IgD-negative memory B cell (primary cell): ENCODE results near the gene AJUBA. TPM values are rescaled to one million over a fixed set of nuclear protein-coding genes. Genes with fewer than 3 reads are reported as not detected.
A peak's percentile ranks its signal among the peaks of the same experiment; 100 is the strongest.
"Not testable (repeated sequence)": the region's sequence is repeated elsewhere in the genome, so short reads cannot be mapped to it uniquely, and the experiment has no call there.

Experiments
- H3K27ac Mint-ChIP-seq, 3 donors: one replicate each; pipeline ENCODE4 v1.8.0; 2020 to 2022; ENCODE audit warnings: mild to moderate bottlenecking in 3 of 3, mixed read lengths in 3 of 3, moderate library complexity in 1 of 3
- H3K27me3 Mint-ChIP-seq: one replicate; pipeline ENCODE4 v1.8.0; 2021; ENCODE audit warnings: mixed read lengths
- H3K36me3 Mint-ChIP-seq: one replicate; pipeline ENCODE4 v1.8.0; 2020; ENCODE audit warnings: mild to moderate bottlenecking, mixed read lengths
- H3K4me1 Mint-ChIP-seq, 3 donors: one replicate each; pipeline ENCODE4 v1.8.0; 2020 to 2022; ENCODE audit warnings: mixed read lengths in 3 of 3, mild to moderate bottlenecking in 1 of 3
- H3K4me3 Mint-ChIP-seq, 4 donors: one replicate each; pipeline ENCODE4 v1.8.0; 2020 to 2022; ENCODE audit warnings: mild to moderate bottlenecking in 4 of 4, mixed read lengths in 4 of 4, moderate library complexity in 3 of 4
- H3K9me3 Mint-ChIP-seq, 3 donors: one replicate each; pipeline ENCODE4 v1.8.0; 2020 to 2021; ENCODE audit warnings: mixed read lengths in 3 of 3, mild to moderate bottlenecking in 1 of 3
- polyA plus RNA-seq: library from polyadenylated mRNA; unstranded; fragments of 300-500 nt; fragmentation: Illumina TruSeq; gene quantifications from one replicate; pipeline ENCODE4 v1.2.3, GENCODE V29; 2021

AJUBA gene
- polyA plus RNA-seq, 1 donor from 2014 or later, result 0.16 TPM

GRCh38 chr14:23013054-23013748 is 30.9 kb upstream of the AJUBA start:
- peak overlapping the region in 1 of 4 donors; percentile 41 for H3K4me3 Mint-ChIP-seq
- no peaks in the 10 kb centered on the region for H3K27me3 Mint-ChIP-seq
- H3K27ac Mint-ChIP-seq, result peak overlapping the region in 1 of 3 donors; percentile 58

GRCh38 chr14:23009939-23010726 is 27.8 kb upstream of the AJUBA start, which contains the start of gene C14orf93:
Gene C14orf93, minus strand, starts transcription at chr14:23010143. Its CDS starts 11,120 bp downstream, at chr14:22999023.
- peaks cover 17 to 26% (median 22%) of the 10 kb centered on the region in 3 donors for H3K4me1 Mint-ChIP-seq
- peak within 1 kb of the TSS; percentile 62 to 98 (median 95) for H3K27ac Mint-ChIP-seq
- no peaks in the 10 kb centered on the region for H3K9me3 Mint-ChIP-seq
- H3K36me3 Mint-ChIP-seq, result peaks cover 2% of the 10 kb centered on the region
- peak within 1 kb of the TSS; percentile 81 to 99 (median 94) for H3K4me3 Mint-ChIP-seq
- no peaks in the 10 kb centered on the region for H3K27me3 Mint-ChIP-seq

More at GRCh38 chr14:23013054-23013748, 30.9 kb upstream of the AJUBA start:
- peaks cover 11 to 16% (median 11%) of the 10 kb centered on the region in 3 donors for H3K4me1 Mint-ChIP-seq
- H3K9me3 Mint-ChIP-seq, result no peaks in the 10 kb centered on the region
- peaks cover 2% of the 10 kb centered on the region for H3K36me3 Mint-ChIP-seq

GRCh38 chr14:23009483-23009938 is 27.2 kb upstream of the AJUBA start:
- H3K27me3 Mint-ChIP-seq, result no peaks in the 10 kb centered on the region
- peaks cover 2% of the 10 kb centered on the region for H3K36me3 Mint-ChIP-seq
- peaks cover 17 to 26% (median 22%) of the 10 kb centered on the region in 3 donors for H3K4me1 Mint-ChIP-seq
- peak overlapping the region; percentile 62 to 98 (median 91) for H3K27ac Mint-ChIP-seq
- peak overlapping the region; percentile 81 to 97 (median 93) for H3K4me3 Mint-ChIP-seq
- H3K9me3 Mint-ChIP-seq, result no peaks in the 10 kb centered on the region

- Mint-ChIP-seq H3K27me3 (no peaks in the 10 kb centered on the region), H3K4me1 (peaks cover 17 to 26% (median 22%) of the 10 kb centered on the region in 3 donors), H3K36me3 (peaks cover 2% of the 10 kb centered on the region), H3K27ac (peak overlapping the region in 2 of 3 donors; percentile 62 to 84), H3K4me3 (peak overlapping the region; percentile 26 to 96 (median 78)), H3K9me3 (no peaks in the 10 kb centered on the region)
Observed at GRCh38 chr14:23008831-23009230, 26.5 kb upstream of the AJUBA start.

GRCh38 chr14:23006544-23007419 is 24.4 kb upstream of the AJUBA start:
- Mint-ChIP-seq H3K9me3 (no peaks in the 10 kb centered on the region), H3K4me3 (peak overlapping the region; percentile 96 to 99 (median 97)), H3K27me3 (no peaks in the 10 kb centered on the region), H3K36me3 (peaks cover 2% of the 10 kb centered on the region), H3K4me1 (peaks cover 17 to 26% (median 26%) of the 10 kb centered on the region in 3 donors), H3K27ac (peak overlapping the region; percentile 75 to 98 (median 98))

GRCh38 chr14:23006188-23006534 is 23.8 kb upstream of the AJUBA start:
- peak overlapping the region; percentile 75 to 98 (median 98) for H3K27ac Mint-ChIP-seq
- H3K36me3 Mint-ChIP-seq, result no peaks in the 10 kb centered on the region
- H3K9me3 Mint-ChIP-seq, result no peaks in the 10 kb centered on the region
- no peaks in the 10 kb centered on the region for H3K27me3 Mint-ChIP-seq
- H3K4me3 Mint-ChIP-seq, result peak overlapping the region; percentile 96 to 99 (median 97)
- peaks cover 15 to 26% (median 25%) of the 10 kb centered on the region in 3 donors for H3K4me1 Mint-ChIP-seq

GRCh38 chr14:23005451-23006187 is 23.3 kb upstream of the AJUBA start:
- H3K9me3 Mint-ChIP-seq, result no peaks in the 10 kb centered on the region
- H3K36me3 Mint-ChIP-seq, result no peaks in the 10 kb centered on the region
- H3K4me1 Mint-ChIP-seq, result peaks cover 15 to 26% (median 24%) of the 10 kb centered on the region in 3 donors
- peak overlapping the region in 1 of 3 donors; percentile 75 for H3K27ac Mint-ChIP-seq
- peak overlapping the region; percentile 96 to 99 (median 97) for H3K4me3 Mint-ChIP-seq
- no peaks in the 10 kb centered on the region for H3K27me3 Mint-ChIP-seq

GRCh38 chr14:23004274-23004673 is 21.9 kb upstream of the AJUBA start:
- Mint-ChIP-seq H3K4me1 (peaks cover 10 to 20% (median 20%) of the 10 kb centered on the region in 3 donors), H3K4me3 (peak overlapping the region in 1 of 4 donors; percentile 60)
- not testable (repeated sequence) for H3K27me3 Mint-ChIP-seq, H3K27ac Mint-ChIP-seq, H3K9me3 Mint-ChIP-seq, H3K36me3 Mint-ChIP-seq

GRCh38 chr14:23002592-23002991 is 20.2 kb upstream of the AJUBA start:
- no peak overlapping the region for H3K27ac Mint-ChIP-seq
- no peaks in the 10 kb centered on the region for H3K36me3 Mint-ChIP-seq
- H3K4me1 Mint-ChIP-seq, result peaks cover 7 to 14% (median 10%) of the 10 kb centered on the region in 3 donors
- H3K9me3 Mint-ChIP-seq, result no peaks in the 10 kb centered on the region
- H3K27me3 Mint-ChIP-seq, result no peaks in the 10 kb centered on the region
- no peak overlapping the region for H3K4me3 Mint-ChIP-seq

GRCh38 chr14:23000860-23001259 is 18.5 kb upstream of the AJUBA start:
- Mint-ChIP-seq H3K4me3 (no peak overlapping the region), H3K36me3 (peaks cover under 1% of the 10 kb centered on the region), H3K4me1 (peaks cover 1 to 4% (median 2%) of the 10 kb centered on the region in 3 donors), H3K27me3 (no peaks in the 10 kb centered on the region), H3K9me3 (no peaks in the 10 kb centered on the region), H3K27ac (no peak overlapping the region)

- Mint-ChIP-seq H3K4me3 (no peak overlapping the region), H3K4me1 (peaks cover 1 to 4% (median 3%) of the 10 kb centered on the region in 3 donors), H3K27ac (no peak overlapping the region), H3K36me3 (peaks cover 3% of the 10 kb centered on the region), H3K27me3 (no peaks in the 10 kb centered on the region), H3K9me3 (no peaks in the 10 kb centered on the region)
Observed at GRCh38 chr14:22998329-22999012, 16.1 kb upstream of the AJUBA start.

GRCh38 chr14:22997676-22998323 is 15.4 kb upstream of the AJUBA start:
- Mint-ChIP-seq H3K4me1 (peaks cover 1 to 4% (median 3%) of the 10 kb centered on the region in 3 donors), H3K4me3 (no peak overlapping the region), H3K9me3 (no peaks in the 10 kb centered on the region), H3K36me3 (peaks cover 3% of the 10 kb centered on the region), H3K27me3 (no peaks in the 10 kb centered on the region), H3K27ac (no peak overlapping the region)
